H1 (cell line): ENCODE data around the gene PPP1CA. TPM values are rescaled to one million over a fixed set of nuclear protein-coding genes. Genes with fewer than 3 reads are reported as not detected.

Source experiments
- CTCF ChIA-PET: fragments of 300-600 bp; sonication (Branson Sonifier 250); formaldehyde crosslinking; loops from one replicate; lab custom pipeline; 2021; ENCODE audit not compliant: partially characterized antibody; lab: Charles Lee
- POLR2A ChIA-PET: fragments of 300-600 bp; sonication (Branson Sonifier 250); formaldehyde crosslinking; loops from one replicate; lab custom pipeline; 2021; ENCODE audit warnings: inconsistent platforms; ENCODE audit not compliant: partially characterized antibody; lab: Charles Lee
- DNase-seq, 2 experiments: peaks; one replicate each; pipeline versions ENCODE4 v3.0.0 to v3.0.0-alpha.2; 2010 to 2022; ENCODE audit warnings: low spot score in 2 of 2, low read depth in 1 of 2, mixed read lengths in 1 of 2
- FAIRE-seq: peaks from 2 replicates; lab custom pipeline; 2011; peaks lifted over from hg19 to GRCh38; lab: Jason Lieb, UNC
- H2AFZ ChIP-seq: 2 replicates; pipeline ENCODE4 v1.8.1; 2012; ENCODE audit warnings: low read length, inconsistent platforms
- H2AK5ac ChIP-seq: 2 replicates; pipeline ENCODE4 v1.6.1; 2013; ENCODE audit warnings: low read depth, low read length
- H2BK120ac ChIP-seq: replicated peaks from 2 replicates; pipeline ENCODE3; 2013; ENCODE audit warnings: low read depth, low read length, inconsistent platforms
- H2BK12ac ChIP-seq: 2 replicates; pipeline ENCODE4 v1.6.1; 2013; ENCODE audit warnings: low read depth, low read length
- H2BK15ac ChIP-seq: 2 replicates; pipeline ENCODE4 v1.6.1; 2013; ENCODE audit warnings: low read length
- H2BK20ac ChIP-seq: 2 replicates; pipeline ENCODE4 v1.6.1; 2013; ENCODE audit warnings: low read length
- H2BK5ac ChIP-seq: 2 replicates; pipeline ENCODE4 v1.6.1; 2013; ENCODE audit warnings: low read depth, low read length
- H3K14ac ChIP-seq: 2 replicates; pipeline ENCODE4 v1.6.1; 2013; ENCODE audit warnings: inconsistent platforms; ENCODE audit not compliant: insufficient read length
- H3K18ac ChIP-seq: 2 replicates; pipeline ENCODE4 v1.6.1; 2013; ENCODE audit warnings: low read length; ENCODE audit errors: extremely low read depth
- H3K23ac ChIP-seq: 2 replicates; pipeline ENCODE4 v1.6.1; 2013; ENCODE audit warnings: inconsistent platforms; ENCODE audit not compliant: insufficient read length
- H3K23me2 ChIP-seq: 2 replicates; pipeline ENCODE4 v1.6.1; 2013; ENCODE audit warnings: low read depth, low read length
- H3K27ac ChIP-seq: 2 replicates; pipeline ENCODE4 v1.6.1; 2011; ENCODE audit warnings: low read depth, low read length, inconsistent platforms
- H3K27me3 ChIP-seq, 4 experiments: replicated peaks in 1 of 4; 1 replicate in 1 of 4; 2 replicates in 3 of 4; pipeline versions ENCODE4 v1.6.1 to v1.8.1; 2011 to 2013; ENCODE audit warnings: low read length in 3 of 4, mild to moderate bottlenecking in 3 of 4, inconsistent platforms in 2 of 4, mixed read lengths in 2 of 4, moderate library complexity in 1 of 4; ENCODE audit not compliant: control insufficient read depth in 3 of 4, insufficient read depth in 3 of 4; ENCODE audit errors: extremely low read depth in 1 of 4
- H3K36me3 ChIP-seq, 4 experiments: 2 replicates each; pipeline versions ENCODE4 v1.6.1 to v1.8.1; 2011 to 2013; ENCODE audit warnings: mild to moderate bottlenecking in 4 of 4, low read length in 3 of 4, moderate library complexity in 2 of 4, control low read depth in 1 of 4, inconsistent platforms in 1 of 4; ENCODE audit not compliant: insufficient read depth in 4 of 4, control insufficient read depth in 2 of 4
- H3K4ac ChIP-seq: replicated peaks from 2 replicates; pipeline ENCODE3; 2013; ENCODE audit warnings: low read length, low read depth, mixed read lengths, inconsistent platforms; ENCODE audit not compliant: insufficient read length
- H3K4me1 ChIP-seq, 4 experiments: replicated peaks in 1 of 4; 1 replicate in 1 of 4; 2 replicates in 3 of 4; pipeline versions ENCODE4 v1.6.1 to v1.8.1; 2011 to 2013; ENCODE audit warnings: low read length in 3 of 4, inconsistent platforms in 2 of 4, mixed read lengths in 1 of 4; ENCODE audit not compliant: insufficient read depth in 4 of 4, control insufficient read depth in 3 of 4
- H3K4me2 ChIP-seq, 2 experiments: 2 replicates each; pipeline versions ENCODE4 v1.6.1 to v1.8.1; 2011 to 2013; ENCODE audit warnings: low read depth in 2 of 2, low read length in 2 of 2, control low read depth in 1 of 2, inconsistent platforms in 1 of 2, mild to moderate bottlenecking in 1 of 2; ENCODE audit not compliant: insufficient read depth in 1 of 2
- H3K4me3 ChIP-seq, 4 experiments: fragments of 200-600, 300-600 bp in 1 of 4; sonication (generic), shearing (Covaris generic), sonication (Bioruptor Twin) in 1 of 4; 2 replicates each; pipeline versions ENCODE4 v1.5.1 to v1.8.1; 2011 to 2016; ENCODE audit warnings: low read length in 4 of 4, low read depth in 3 of 4, control low read depth in 2 of 4, inconsistent platforms in 2 of 4, mild to moderate bottlenecking in 2 of 4, mixed read lengths in 1 of 4, moderate library complexity in 1 of 4; ENCODE audit not compliant: insufficient read depth in 2 of 4; ENCODE audit errors: extremely low read depth in 1 of 4
- H3K56ac ChIP-seq: replicated peaks from 2 replicates; pipeline ENCODE3; 2013; ENCODE audit warnings: low read depth, mild to moderate bottlenecking, mixed read lengths, low read length, inconsistent platforms; ENCODE audit not compliant: insufficient read length
- H3K79me1 ChIP-seq: 2 replicates; pipeline ENCODE4 v1.6.1; 2013; ENCODE audit warnings: low read depth, low read length, control low read depth
- H3K79me2 ChIP-seq, 2 experiments: 2 replicates each; pipeline versions ENCODE4 v1.6.1 to v1.8.1; 2012 to 2013; ENCODE audit warnings: low read length in 2 of 2, mild to moderate bottlenecking in 2 of 2, inconsistent platforms in 1 of 2; ENCODE audit not compliant: insufficient read depth in 2 of 2, control insufficient read depth in 1 of 2
- H3K9ac ChIP-seq, 4 experiments: replicated peaks in 1 of 4; 1 replicate in 1 of 4; 2 replicates in 3 of 4; pipeline versions ENCODE4 v1.6.1 to v1.8.1; 2011 to 2013; ENCODE audit warnings: low read depth in 3 of 4, low read length in 3 of 4, control low read depth in 2 of 4, mild to moderate bottlenecking in 2 of 4, moderate library complexity in 2 of 4, inconsistent platforms in 1 of 4; ENCODE audit errors: extremely low read depth in 1 of 4
- H3K9me3 ChIP-seq, 2 experiments: 2 replicates each; pipeline versions ENCODE4 v1.6.1 to v1.8.1; 2012 to 2013; ENCODE audit warnings: mild to moderate bottlenecking in 2 of 2, moderate library complexity in 2 of 2, control low read depth in 1 of 2, inconsistent platforms in 1 of 2, low read depth in 1 of 2, low read length in 1 of 2, mixed read lengths in 1 of 2; ENCODE audit not compliant: insufficient read depth in 2 of 2
- H4K20me1 ChIP-seq, 2 experiments: replicated peaks in 1 of 2; 2 replicates each; pipeline versions ENCODE3 to v1.8.1; 2011 to 2013; ENCODE audit warnings: inconsistent platforms in 2 of 2, low read length in 2 of 2, mild to moderate bottlenecking in 1 of 2; ENCODE audit not compliant: insufficient read depth in 2 of 2, control insufficient read depth in 1 of 2
- H4K5ac ChIP-seq: 2 replicates; pipeline ENCODE4 v1.6.1; 2013; ENCODE audit warnings: low read length, low read depth, mixed read lengths, inconsistent platforms; ENCODE audit not compliant: insufficient read length
- H4K8ac ChIP-seq: 2 replicates; pipeline ENCODE4 v1.8.0; 2013; ENCODE audit warnings: mild to moderate bottlenecking, moderate library complexity, low read length, inconsistent platforms; ENCODE audit not compliant: insufficient read depth; ENCODE audit errors: extremely low read depth
- H4K91ac ChIP-seq: replicated peaks from 2 replicates; pipeline ENCODE3; 2013; ENCODE audit warnings: low read length, mixed read lengths, inconsistent platforms; ENCODE audit not compliant: insufficient read length
- BACH1 ChIP-seq: IDR thresholded peaks from 2 replicates; pipeline ENCODE4 v1.6.1; 2012; ENCODE audit warnings: low read length, improper control_type of control experiment
- CREB1 ChIP-seq: IDR thresholded peaks from 2 replicates; pipeline ENCODE4 v1.6.1; 2012; ENCODE audit warnings: inconsistent platforms
- CTBP2 ChIP-seq: IDR thresholded peaks from 2 replicates; pipeline ENCODE4 v1.7.0; 2011; ENCODE audit warnings: borderline replicate concordance, mild to moderate bottlenecking, moderate library complexity, mixed read lengths, low read length; ENCODE audit not compliant: insufficient read depth, insufficient read length
- GTF2F1 ChIP-seq: IDR thresholded peaks from 2 replicates; pipeline ENCODE4 v1.6.1; 2012; ENCODE audit warnings: low read depth, low read length, improper control_type of control experiment, borderline replicate concordance
- KDM4A ChIP-seq: IDR thresholded peaks from one replicate; pipeline ENCODE4 v1.7.1; 2012; ENCODE audit warnings: low read depth, mild to moderate bottlenecking, moderate library complexity, low read length, inconsistent platforms; ENCODE audit not compliant: severe bottlenecking
- POU5F1 ChIP-seq: IDR thresholded peaks from 2 replicates; pipeline ENCODE4 v1.6.1; 2011; ENCODE audit warnings: low read depth, mild to moderate bottlenecking, low read length, moderate library complexity
- RBBP5 ChIP-seq: IDR thresholded peaks from 2 replicates; pipeline ENCODE4 v1.7.1; 2012; ENCODE audit warnings: low read depth, mild to moderate bottlenecking, inconsistent platforms, low read length, moderate library complexity, borderline replicate concordance
- TAF1 ChIP-seq: IDR thresholded peaks from 2 replicates; pipeline ENCODE4 v1.6.1; 2011; ENCODE audit warnings: mild to moderate bottlenecking, low read depth, low read length
- TCF12 ChIP-seq: IDR thresholded peaks from 2 replicates; pipeline ENCODE4 v1.6.1; 2011; ENCODE audit warnings: low read depth, mild to moderate bottlenecking, low read length
- TEAD4 ChIP-seq: IDR thresholded peaks from 2 replicates; pipeline ENCODE4 v1.6.1; 2012; ENCODE audit warnings: low read depth, low read length, inconsistent platforms, mixed read lengths
- WGBS, 2 experiments: shearing (Covaris generic) in 1 of 2; methylation state at CpG; one replicate each; pipeline versions ENCODE4 v1.1.6 to v1.1.7; 2013 to 2015; ENCODE audit warnings: low lambda C conversion rate in 2 of 2, mixed read lengths in 2 of 2, inconsistent platforms in 1 of 2, low coverage in 1 of 2, missing lambda C conversion rate in 1 of 2; ENCODE audit not compliant: insufficient replicate concordance in 2 of 2, insufficient coverage in 1 of 2, insufficient read length in 1 of 2; ENCODE audit errors: extremely low coverage in 1 of 2, missing lambda C conversion rate in 1 of 2; 5-methylcytosine and 5-hydroxymethylcytosine counted together
- polyA plus RNA-seq, 7 experiments: library from polyadenylated mRNA; depleted of rRNA in 3 of 7; stranded (reverse) in 5 of 7; unstranded in 2 of 7; fragments of >200 nt in 5 of 7; fragments of 200-250 nt in 2 of 7; gene quantifications; 1 replicate in 5 of 7; 2 replicates in 1 of 7; 4 replicates in 1 of 7; pipeline versions ENCODE4 v1.2.1 to v1.2.3, GENCODE V29; 2011 to 2013; ENCODE audit warnings: missing spikeins in 2 of 7, mixed read lengths in 2 of 7
- total RNA-seq: library from RNA; stranded (reverse); fragmentation: NEBNext Ultra II Directional; extraction: Animal tissue kit (Norgen Biotek cat#: 25700); gene quantifications from 2 replicates; pipeline ENCODE4 v1.2.1, GENCODE V29; 2021
- TF ChIP-seq, protein P1 (sequence below): IDR thresholded peaks from 2 replicates; pipeline ENCODE4 v1.6.1; 2012; ENCODE audit warnings: low read length, inconsistent platforms

The PPP1CA gene
- total and polyA plus RNA-seq, 2 of the 8 experiments (the other 6 are each of a cell fraction or from before 2014, with no cell fraction given) = 198 to 359 TPM

DNA sequence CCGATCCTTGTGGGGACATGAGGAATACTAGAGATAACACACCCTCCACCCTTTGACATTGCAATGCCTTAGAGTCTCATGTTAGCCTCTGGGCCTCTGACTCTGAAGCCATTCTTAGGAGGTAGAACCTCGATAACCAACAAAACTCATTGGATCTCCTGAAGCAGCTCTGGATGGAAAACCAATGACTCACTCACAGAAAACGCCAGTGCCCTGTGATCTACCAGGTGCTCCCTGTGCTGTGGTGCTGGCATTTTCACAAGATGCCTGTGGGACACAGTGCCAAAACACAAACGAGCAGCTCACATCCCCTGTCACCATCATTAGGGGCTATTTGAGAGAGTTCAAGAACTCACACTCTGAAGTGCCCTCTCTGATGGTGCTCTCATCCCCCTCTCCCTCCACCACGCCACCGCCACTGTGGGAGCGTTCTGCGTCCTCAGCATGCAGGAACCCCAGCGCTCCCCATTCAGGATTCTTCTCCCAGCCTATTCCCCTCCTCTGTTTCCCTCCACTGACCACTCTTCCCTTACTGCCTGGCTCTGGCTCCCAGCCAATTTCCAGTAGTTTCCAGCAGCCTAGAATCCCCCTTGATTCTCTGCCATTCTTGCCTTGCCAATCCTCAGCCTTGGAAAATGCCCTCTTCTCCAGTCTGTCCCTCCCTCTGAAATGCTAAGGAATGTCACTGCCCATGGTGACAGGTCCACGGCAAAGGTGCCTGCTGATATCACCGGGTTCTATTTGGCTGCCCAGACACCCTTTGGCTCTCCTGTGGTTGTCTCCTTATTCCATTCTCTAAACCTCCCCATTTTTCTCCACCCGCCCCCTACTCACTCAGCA lies 43.6 kb downstream of the PPP1CA start:
- H2BK12ac ChIP-seq = no peak overlapping the region
- no peaks in the 10 kb centered on the region for H3K79me1 ChIP-seq
- H2BK15ac ChIP-seq = no peak overlapping the region
- H2AFZ ChIP-seq = no peak overlapping the region
- no peak for DNase-seq
- CTCF ChIA-PET = interaction anchor here (0.7 to 20.0 kb wide), 4 partner anchors 12 to 328 kb away, joined by 3 to 1305 read pairs (median 28); partner anchors contain the start of genes CLCF1 and RAD9A
- POLR2A ChIA-PET = interaction anchor here (1.1 to 2.0 kb wide), 3 partner anchors 13 to 25 kb away, joined by 3 to 6 read pairs (median 4); no protein-coding TSS in a partner anchor
- H3K27ac ChIP-seq = no peak overlapping the region
- no peak for TF ChIP-seq GTF2F1
- no peak for TF ChIP-seq KDM4A
- TF ChIP-seq, protein P1, sequence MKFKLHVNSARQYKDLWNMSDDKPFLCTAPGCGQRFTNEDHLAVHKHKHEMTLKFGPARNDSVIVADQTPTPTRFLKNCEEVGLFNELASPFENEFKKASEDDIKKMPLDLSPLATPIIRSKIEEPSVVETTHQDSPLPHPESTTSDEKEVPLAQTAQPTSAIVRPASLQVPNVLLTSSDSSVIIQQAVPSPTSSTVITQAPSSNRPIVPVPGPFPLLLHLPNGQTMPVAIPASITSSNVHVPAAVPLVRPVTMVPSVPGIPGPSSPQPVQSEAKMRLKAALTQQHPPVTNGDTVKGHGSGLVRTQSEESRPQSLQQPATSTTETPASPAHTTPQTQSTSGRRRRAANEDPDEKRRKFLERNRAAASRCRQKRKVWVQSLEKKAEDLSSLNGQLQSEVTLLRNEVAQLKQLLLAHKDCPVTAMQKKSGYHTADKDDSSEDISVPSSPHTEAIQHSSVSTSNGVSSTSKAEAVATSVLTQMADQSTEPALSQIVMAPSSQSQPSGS = no peak
- TF ChIP-seq TAF1 = no peak
- TF ChIP-seq CTBP2 = no peak
- no peak for TF ChIP-seq RBBP5
- TF ChIP-seq TCF12 = no peak
- no peak for TF ChIP-seq CREB1
- TF ChIP-seq BACH1 = no peak
- TF ChIP-seq POU5F1 = no peak
- TF ChIP-seq TEAD4 = no peak
- no peak overlapping the region for H4K91ac ChIP-seq
- no peaks in the 10 kb centered on the region for H3K36me3 ChIP-seq
- no peak overlapping the region for H2BK120ac ChIP-seq
- no peaks in the 10 kb centered on the region for H3K79me2 ChIP-seq
- H3K4me3 ChIP-seq = no peak overlapping the region
- H3K9me3 ChIP-seq = no peaks in the 10 kb centered on the region
- no peak overlapping the region for H3K23ac ChIP-seq
- no peak overlapping the region for H3K18ac ChIP-seq
- no peak overlapping the region for H3K56ac ChIP-seq
- H2BK20ac ChIP-seq = no peak overlapping the region
- no peaks in the 10 kb centered on the region for H4K20me1 ChIP-seq
- 85 to 100% methylated on average over 1 to 12 of the region's 12 CpGs for WGBS, 2 experiments
- peaks cover 4% of the 10 kb centered on the region; the same call in 1 of the 2 replicates for H3K23me2 ChIP-seq
- H3K4me1 ChIP-seq = peaks cover 0 to 12% (median 10%) of the 10 kb centered on the region in 4 experiments; a peak in 6 of 7 replicates
- H4K5ac ChIP-seq = no peak overlapping the region
- no peak overlapping the region for H4K8ac ChIP-seq
- H2AK5ac ChIP-seq = no peak overlapping the region
- H3K4me2 ChIP-seq = no peak overlapping the region
- FAIRE-seq = no peak
- H3K14ac ChIP-seq = no peak overlapping the region
- H3K9ac ChIP-seq = no peak overlapping the region
- H3K27me3 ChIP-seq = no peaks in the 10 kb centered on the region; a peak in 2 of 7 replicates
- no peak overlapping the region for H3K4ac ChIP-seq
- H2BK5ac ChIP-seq = no peak overlapping the region
